ENCODE data around the gene ANKMY1.

DNA sequence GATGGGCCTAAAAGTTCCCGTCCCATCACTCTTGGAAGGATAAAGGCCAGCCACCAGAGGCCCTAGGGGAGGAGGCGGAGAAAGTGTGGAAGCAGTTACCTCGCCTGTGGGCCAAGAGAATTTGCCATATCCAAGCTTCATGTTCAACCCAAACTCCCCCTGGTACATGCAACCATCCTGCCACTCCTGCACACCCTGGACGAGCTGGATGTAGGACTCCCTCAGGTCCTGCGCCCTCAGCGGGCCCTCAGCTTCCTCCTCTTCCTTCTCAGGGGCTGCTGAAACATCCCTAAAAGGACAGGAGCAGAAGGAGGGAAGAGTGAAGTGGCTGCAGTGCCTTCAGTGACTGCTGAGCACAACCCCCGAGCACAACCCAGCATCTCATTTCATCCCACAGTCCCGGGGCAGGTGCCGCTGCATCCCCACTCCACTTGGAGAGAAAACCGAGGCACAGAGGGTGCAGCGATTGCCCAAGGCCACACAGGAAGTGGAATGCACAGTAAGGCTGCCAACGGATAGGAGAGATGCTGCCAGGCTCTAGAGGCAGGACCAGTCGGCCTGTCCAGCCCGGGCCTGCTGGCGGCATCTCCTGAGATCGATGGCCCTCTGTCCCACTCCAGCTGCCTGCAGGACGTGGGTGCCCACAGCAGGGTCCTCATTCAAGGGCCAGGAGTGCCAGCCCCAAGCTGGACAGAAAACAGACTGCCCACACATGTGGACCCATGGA lies 2.9 kb downstream of the ANKMY1 start:
- no peak for TF ChIP-seq SPI1 (IDR thresholded peaks at IDR 0.05; ENCODE audit: borderline replicate concordance, low read depth)
- TF ChIP-seq, protein P1, sequence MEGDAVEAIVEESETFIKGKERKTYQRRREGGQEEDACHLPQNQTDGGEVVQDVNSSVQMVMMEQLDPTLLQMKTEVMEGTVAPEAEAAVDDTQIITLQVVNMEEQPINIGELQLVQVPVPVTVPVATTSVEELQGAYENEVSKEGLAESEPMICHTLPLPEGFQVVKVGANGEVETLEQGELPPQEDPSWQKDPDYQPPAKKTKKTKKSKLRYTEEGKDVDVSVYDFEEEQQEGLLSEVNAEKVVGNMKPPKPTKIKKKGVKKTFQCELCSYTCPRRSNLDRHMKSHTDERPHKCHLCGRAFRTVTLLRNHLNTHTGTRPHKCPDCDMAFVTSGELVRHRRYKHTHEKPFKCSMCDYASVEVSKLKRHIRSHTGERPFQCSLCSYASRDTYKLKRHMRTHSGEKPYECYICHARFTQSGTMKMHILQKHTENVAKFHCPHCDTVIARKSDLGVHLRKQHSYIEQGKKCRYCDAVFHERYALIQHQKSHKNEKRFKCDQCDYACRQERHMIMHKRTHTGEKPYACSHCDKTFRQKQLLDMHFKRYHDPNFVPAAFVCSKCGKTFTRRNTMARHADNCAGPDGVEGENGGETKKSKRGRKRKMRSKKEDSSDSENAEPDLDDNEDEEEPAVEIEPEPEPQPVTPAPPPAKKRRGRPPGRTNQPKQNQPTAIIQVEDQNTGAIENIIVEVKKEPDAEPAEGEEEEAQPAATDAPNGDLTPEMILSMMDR (IDR thresholded peaks at IDR 0.05; ENCODE audit: insufficient read depth, low read length) = no peak
- no peak for TF ChIP-seq GABPA (IDR thresholded peaks at IDR 0.05; ENCODE audit: low read depth)
- TF ChIP-seq POLR2AphosphoS5 (IDR thresholded peaks at IDR 0.05; ENCODE audit: low read depth) = no peak
